H9 (cell line): ENCODE results near the gene WT1. TPM values are rescaled to one million over a fixed set of nuclear protein-coding genes. Genes with fewer than 3 reads are reported as not detected.

Experiments used
- DNase-seq: peaks from one replicate; pipeline ENCODE4 v3.0.0-alpha.2; 2017
- H2AFZ ChIP-seq: one replicate; pipeline ENCODE4 v1.6.1; 2013; ENCODE audit warnings: mild to moderate bottlenecking, low read length, control low read depth, moderate library complexity
- H2AK5ac ChIP-seq: 2 replicates; pipeline ENCODE4 v1.6.1; 2013; ENCODE audit warnings: low read length, control low read depth, mixed read lengths; ENCODE audit not compliant: insufficient read length
- H2BK120ac ChIP-seq: one replicate; pipeline ENCODE4 v1.6.1; 2013; ENCODE audit warnings: low read depth, mild to moderate bottlenecking, low read length, control low read depth, inconsistent platforms; ENCODE audit not compliant: poor library complexity, severe bottlenecking
- H2BK12ac ChIP-seq: 2 replicates; pipeline ENCODE4 v1.6.1; 2013; ENCODE audit warnings: low read length, control low read depth, mixed read lengths, low read depth; ENCODE audit not compliant: insufficient read length
- H2BK15ac ChIP-seq: 2 replicates; pipeline ENCODE4 v1.6.1; 2013; ENCODE audit warnings: low read depth, low read length, control low read depth
- H2BK20ac ChIP-seq: one replicate; pipeline ENCODE4 v1.6.1; 2013; ENCODE audit warnings: low read depth, mild to moderate bottlenecking, low read length, control low read depth, inconsistent platforms; ENCODE audit not compliant: poor library complexity, severe bottlenecking
- H2BK5ac ChIP-seq: 2 replicates; pipeline ENCODE4 v1.6.1; 2013; ENCODE audit warnings: low read length, control low read depth, mixed read lengths; ENCODE audit not compliant: insufficient read length
- H3K14ac ChIP-seq: 2 replicates; pipeline ENCODE4 v1.6.1; 2013; ENCODE audit warnings: low read length, control low read depth; ENCODE audit not compliant: insufficient read depth
- H3K18ac ChIP-seq: 2 replicates; pipeline ENCODE4 v1.6.1; 2013; ENCODE audit warnings: low read depth, mild to moderate bottlenecking, mixed read lengths, low read length, control low read depth; ENCODE audit not compliant: insufficient read length
- H3K23ac ChIP-seq: 2 replicates; pipeline ENCODE4 v1.6.1; 2013; ENCODE audit warnings: low read length, control low read depth, mixed read lengths, low read depth; ENCODE audit not compliant: insufficient read length
- H3K23me2 ChIP-seq: 2 replicates; pipeline ENCODE4 v1.6.1; 2013; ENCODE audit warnings: low read depth, mild to moderate bottlenecking, mixed read lengths, low read length, control low read depth; ENCODE audit not compliant: insufficient read length, poor library complexity, severe bottlenecking
- H3K27ac ChIP-seq: 2 replicates; pipeline ENCODE4 v1.5.1; 2013; ENCODE audit warnings: low read length, control low read depth, mixed read lengths, low read depth; ENCODE audit not compliant: insufficient read length
- H3K27me3 ChIP-seq: 2 replicates; pipeline ENCODE4 v1.6.1; 2013; ENCODE audit warnings: low read length, control low read depth, inconsistent platforms; ENCODE audit not compliant: insufficient read depth
- H3K4ac ChIP-seq: 2 replicates; pipeline ENCODE4 v1.6.1; 2013; ENCODE audit warnings: low read depth, mild to moderate bottlenecking, control low read depth, inconsistent platforms, low read length, moderate library complexity
- H3K4me1 ChIP-seq: 2 replicates; pipeline ENCODE4 v1.6.1; 2013; ENCODE audit warnings: low read length, control low read depth, inconsistent platforms; ENCODE audit not compliant: insufficient read depth
- H3K4me2 ChIP-seq: 2 replicates; pipeline ENCODE4 v1.6.1; 2013; ENCODE audit warnings: low read length, control low read depth, mixed read lengths; ENCODE audit not compliant: insufficient read length, insufficient read depth
- H3K56ac ChIP-seq: 2 replicates; pipeline ENCODE4 v1.6.1; 2013; ENCODE audit warnings: low read depth, mild to moderate bottlenecking, mixed read lengths, low read length, control low read depth; ENCODE audit not compliant: insufficient read length
- H3K79me1 ChIP-seq: 2 replicates; pipeline ENCODE4 v1.6.1; 2013; ENCODE audit warnings: low read depth, mild to moderate bottlenecking, moderate library complexity, low read length, control low read depth, inconsistent platforms; ENCODE audit not compliant: insufficient read depth, poor library complexity, severe bottlenecking
- H3K79me2 ChIP-seq: 2 replicates; pipeline ENCODE4 v1.6.1; 2013; ENCODE audit warnings: low read length, control low read depth, inconsistent platforms; ENCODE audit not compliant: insufficient read depth
- H3K9ac ChIP-seq: 2 replicates; pipeline ENCODE4 v1.6.1; 2013; ENCODE audit warnings: low read length, control low read depth, mixed read lengths; ENCODE audit not compliant: insufficient read length; ENCODE audit errors: extremely low read depth
- H3K9me3 ChIP-seq: one replicate; pipeline ENCODE4 v1.6.1; 2013; ENCODE audit warnings: low read depth, low read length, inconsistent platforms; ENCODE audit not compliant: control insufficient read depth
- H3T11ph ChIP-seq: one replicate; pipeline ENCODE4 v1.6.1; 2013; ENCODE audit warnings: mild to moderate bottlenecking, low read length, control low read depth, inconsistent platforms
- H4K20me1 ChIP-seq: one replicate; pipeline ENCODE4 v1.6.1; 2013; ENCODE audit not compliant: control insufficient read depth, insufficient read length, insufficient read depth
- H4K5ac ChIP-seq: 2 replicates; pipeline ENCODE4 v1.6.1; 2013; ENCODE audit warnings: low read depth, mild to moderate bottlenecking, mixed read lengths, low read length, control low read depth; ENCODE audit not compliant: insufficient read length
- H4K8ac ChIP-seq: replicated peaks from 2 replicates; pipeline ENCODE4 v1.6.1; 2013; ENCODE audit warnings: low read length, control low read depth, mixed read lengths, low read depth; ENCODE audit not compliant: insufficient read length
- H4K91ac ChIP-seq: 2 replicates; pipeline ENCODE4 v1.6.1; 2013; ENCODE audit warnings: low read depth, mild to moderate bottlenecking, moderate library complexity, mixed read lengths, low read length, control low read depth; ENCODE audit not compliant: insufficient read length
- H3K27ac Mint-ChIP-seq, 3 experiments: 2 replicates in 2 of 3; 3 replicates in 1 of 3; pipeline ENCODE4 v1.8.0; 2020 to 2021; ENCODE audit warnings: mixed read lengths in 3 of 3, mild to moderate bottlenecking in 1 of 3, moderate library complexity in 1 of 3
- H3K27me3 Mint-ChIP-seq: 2 replicates; pipeline ENCODE4 v1.8.0; 2021; ENCODE audit warnings: low read depth, mild to moderate bottlenecking, moderate library complexity, mixed read lengths
- H3K36me3 Mint-ChIP-seq, 3 experiments: 2 replicates in 2 of 3; 3 replicates in 1 of 3; pipeline ENCODE4 v1.8.0; 2020 to 2021; ENCODE audit warnings: low read depth in 3 of 3, mixed read lengths in 3 of 3; ENCODE audit not compliant: insufficient read depth in 1 of 3
- H3K4me1 Mint-ChIP-seq, 2 experiments: 2 replicates each; pipeline ENCODE4 v1.8.0; 2020; ENCODE audit warnings: mixed read lengths in 2 of 2
- H3K4me3 Mint-ChIP-seq, 2 experiments: 2 replicates in 1 of 2; 3 replicates in 1 of 2; pipeline ENCODE4 v1.8.0; 2020 to 2021; ENCODE audit warnings: mild to moderate bottlenecking in 2 of 2, mixed read lengths in 2 of 2, moderate library complexity in 1 of 2
- H3K9me3 Mint-ChIP-seq, 2 experiments: 2 replicates in 1 of 2; 3 replicates in 1 of 2; pipeline ENCODE4 v1.8.0; 2020; ENCODE audit warnings: mild to moderate bottlenecking in 2 of 2, mixed read lengths in 2 of 2, moderate library complexity in 1 of 2
- WGBS: extraction: QIAGEN DNeasy Blood & Tissue Kit; methylation state at CpG from one replicate; pipeline ENCODE4 v1.1.7; 2013; ENCODE audit warnings: missing lambda C conversion rate, low lambda C conversion rate, mixed read lengths; ENCODE audit not compliant: insufficient read length; ENCODE audit errors: extremely low coverage; 5-methylcytosine and 5-hydroxymethylcytosine counted together
- total RNA-seq: library from RNA; stranded (reverse); gene quantifications from 2 replicates; pipeline ENCODE4 v1.2.1, GENCODE V29; 2021
- TF ChIP-seq, protein P1 (sequence below): fragments of 200-600 bp; sonication (generic); conservative IDR thresholded peaks from 3 replicates; pipeline ENCODE4 v1.8.0; 2021; ENCODE audit warnings: antibody characterized with exemption, mild to moderate bottlenecking

Gene WT1
- total RNA-seq, 1 experiment from 2014 or later, result 0.20 TPM

DNA sequence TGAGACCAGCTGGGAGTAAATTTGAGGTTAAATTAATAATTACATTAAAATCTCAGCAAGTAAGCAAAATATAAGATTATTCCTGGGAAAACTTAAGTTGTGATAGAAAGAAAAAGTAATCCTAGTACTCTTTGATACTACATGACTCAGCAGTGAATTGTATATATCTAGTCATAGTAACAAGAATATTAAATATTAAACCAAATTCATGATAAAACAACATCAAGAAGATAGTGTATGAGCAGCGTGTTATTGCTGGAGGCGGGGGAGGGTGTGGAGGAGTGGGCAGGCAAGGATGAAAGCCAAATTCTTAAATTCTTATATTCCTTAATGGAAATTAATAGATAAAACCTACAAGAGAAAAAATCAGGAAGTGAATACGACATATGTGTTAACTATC lies 95.2 kb downstream of the WT1 start:
- Histone ChIP-seq H2BK120ac (no peak overlapping the region), H3K23me2 (no peaks in the 10 kb centered on the region), H4K5ac (no peak overlapping the region), H3K9ac (no peak overlapping the region), H2AFZ (no peak overlapping the region), H4K91ac (no peak overlapping the region), H3K27me3 (no peaks in the 10 kb centered on the region), H3K23ac (no peak overlapping the region), H3K4me1 (no peaks in the 10 kb centered on the region), H3K4ac (no peak overlapping the region), H3K4me2 (no peak overlapping the region), H3K56ac (no peak overlapping the region), H2BK12ac (no peak overlapping the region), H3K79me1 (no peaks in the 10 kb centered on the region), H2BK20ac (no peak overlapping the region), H4K8ac (no peak overlapping the region), H2BK5ac (no peak overlapping the region), H3K18ac (no peak overlapping the region), H3T11ph (no peak overlapping the region), H3K14ac (no peak overlapping the region), H2AK5ac (no peak overlapping the region), H3K79me2 (no peaks in the 10 kb centered on the region), H2BK15ac (no peak overlapping the region), H3K9me3 (peaks cover 4% of the 10 kb centered on the region), H4K20me1 (no peaks in the 10 kb centered on the region), H3K27ac (no peak overlapping the region)
- peaks cover 5 to 6% of the 10 kb centered on the region in 2 experiments; a peak in 4 of 5 replicates for H3K9me3 Mint-ChIP-seq
- no peak overlapping the region for H3K27ac Mint-ChIP-seq
- peaks cover under 1 to 9% (median 4%) of the 10 kb centered on the region in 3 experiments; a peak in 3 of 7 replicates for H3K36me3 Mint-ChIP-seq
- DNase-seq, result no peak
- TF ChIP-seq, protein P1, sequence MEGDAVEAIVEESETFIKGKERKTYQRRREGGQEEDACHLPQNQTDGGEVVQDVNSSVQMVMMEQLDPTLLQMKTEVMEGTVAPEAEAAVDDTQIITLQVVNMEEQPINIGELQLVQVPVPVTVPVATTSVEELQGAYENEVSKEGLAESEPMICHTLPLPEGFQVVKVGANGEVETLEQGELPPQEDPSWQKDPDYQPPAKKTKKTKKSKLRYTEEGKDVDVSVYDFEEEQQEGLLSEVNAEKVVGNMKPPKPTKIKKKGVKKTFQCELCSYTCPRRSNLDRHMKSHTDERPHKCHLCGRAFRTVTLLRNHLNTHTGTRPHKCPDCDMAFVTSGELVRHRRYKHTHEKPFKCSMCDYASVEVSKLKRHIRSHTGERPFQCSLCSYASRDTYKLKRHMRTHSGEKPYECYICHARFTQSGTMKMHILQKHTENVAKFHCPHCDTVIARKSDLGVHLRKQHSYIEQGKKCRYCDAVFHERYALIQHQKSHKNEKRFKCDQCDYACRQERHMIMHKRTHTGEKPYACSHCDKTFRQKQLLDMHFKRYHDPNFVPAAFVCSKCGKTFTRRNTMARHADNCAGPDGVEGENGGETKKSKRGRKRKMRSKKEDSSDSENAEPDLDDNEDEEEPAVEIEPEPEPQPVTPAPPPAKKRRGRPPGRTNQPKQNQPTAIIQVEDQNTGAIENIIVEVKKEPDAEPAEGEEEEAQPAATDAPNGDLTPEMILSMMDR, result no peak
- no CpG with 5 or more reads among the region's 3 CpGs for WGBS
- no peak overlapping the region for H3K4me3 Mint-ChIP-seq
- H3K27me3 Mint-ChIP-seq, result peaks cover 15% of the 10 kb centered on the region
- H3K4me1 Mint-ChIP-seq, result no peaks in the 10 kb centered on the region

Other genes starting within 250 kb of the WT1 start
- gene EIF3M, start 148.3 kb upstream of the WT1 start, total RNA-seq, result 365 TPM in 2 replicates